ENCODE results near the gene ZNF207. TPM values are rescaled to one million over a fixed set of nuclear protein-coding genes. Genes with fewer than 3 reads are reported as not detected.

ZNF207 gene
- total RNA-seq, 1 experiment from 2014 or later, result 223 TPM

- no peak for TF ChIP-seq ZNF512 (CRISPR knock-in tag; IDR thresholded peaks at IDR 0.05; ENCODE audit: borderline replicate concordance)
- no peak for TF ChIP-seq PRRX2 (CRISPR knock-in tag; IDR thresholded peaks at IDR 0.05)
- TF ChIP-seq ZNF425 (CRISPR knock-in tag; conservative IDR thresholded peaks at IDR 0.05), result no peak
- TF ChIP-seq ETV6 (CRISPR knock-in tag; IDR thresholded peaks at IDR 0.05), result no peak
- TF ChIP-seq CBFB (CRISPR knock-in tag; IDR thresholded peaks at IDR 0.05; ENCODE audit: low read depth), result no peak
- no peak for TF ChIP-seq MLX (CRISPR knock-in tag; IDR thresholded peaks at IDR 0.05)
- no peak for TF ChIP-seq CDX4 (CRISPR knock-in tag; IDR thresholded peaks at IDR 0.05; ENCODE audit: borderline replicate concordance)
- no peak for TF ChIP-seq AR (CRISPR knock-in tag; IDR thresholded peaks at IDR 0.05)
- no peak for TF ChIP-seq ZNF219 (CRISPR knock-in tag; IDR thresholded peaks at IDR 0.05; ENCODE audit: borderline replicate concordance)
- no peak for TF ChIP-seq RORB (CRISPR knock-in tag; IDR thresholded peaks at IDR 0.05)
- no peak for TF ChIP-seq GABPB1 (CRISPR knock-in tag; IDR thresholded peaks at IDR 0.05)
These were observed 26.0 kb upstream of the ZNF207 start (continued) for GRCh38 chr17:32323811-32324491.

GRCh38 chr17:32327911-32328310, 22.0 kb upstream of the ZNF207 start:
- H3K9me3 Mint-ChIP-seq, result no peaks in the 10 kb centered on the region
- H3K4me1 Mint-ChIP-seq, result peaks cover 18% of the 10 kb centered on the region
- DNase-seq (ENCODE audit: low spot score) (no peak), ATAC-seq (no peak)
- ChIA-PET CTCF (interaction anchor here (1.7 kb wide), 1 partner anchor 9 kb away, joined by 12 read pairs; no protein-coding TSS in a partner anchor), POLR2A (no interaction called here)
- H3K27me3 Mint-ChIP-seq (ENCODE audit: low read depth), result no peaks in the 10 kb centered on the region
- H3K36me3 Mint-ChIP-seq, result peaks cover 7% of the 10 kb centered on the region
- H3K4me3 Mint-ChIP-seq, result no peak overlapping the region
- no peak overlapping the region for H3K27ac Mint-ChIP-seq
- TF ChIP-seq FOXJ3 (CRISPR knock-in tag; IDR thresholded peaks at IDR 0.05; ENCODE audit: borderline replicate concordance) (no peak), ERG (CRISPR knock-in tag; IDR thresholded peaks at IDR 0.05) (no peak), TEAD1 (CRISPR knock-in tag; IDR thresholded peaks at IDR 0.05) (no peak), ETV6 (CRISPR knock-in tag; IDR thresholded peaks at IDR 0.05) (no peak), CBFB (CRISPR knock-in tag; IDR thresholded peaks at IDR 0.05; ENCODE audit: low read depth) (no peak), GABPB1 (CRISPR knock-in tag; IDR thresholded peaks at IDR 0.05) (no peak), KAT7 (CRISPR knock-in tag; IDR thresholded peaks at IDR 0.05; ENCODE audit: borderline replicate concordance) (no peak), ZNF281 (CRISPR knock-in tag; IDR thresholded peaks at IDR 0.05) (no peak), CDX4 (CRISPR knock-in tag; IDR thresholded peaks at IDR 0.05; ENCODE audit: borderline replicate concordance) (no peak), MAX (CRISPR knock-in tag; IDR thresholded peaks at IDR 0.05) (no peak), E2F4 (CRISPR knock-in tag; IDR thresholded peaks at IDR 0.05; ENCODE audit: borderline replicate concordance, low read depth) (no peak), TP53 (CRISPR knock-in tag; IDR thresholded peaks at IDR 0.05) (no peak), RORB (CRISPR knock-in tag; IDR thresholded peaks at IDR 0.05) (no peak), ZNF671 (CRISPR knock-in tag; IDR thresholded peaks at IDR 0.05) (no peak)

All from WTC11 (cell line).